GM18505 (cell line): Measurements from ENCODE around the gene IBSP.

ENCODE experiments used
- ATAC-seq: cut with Tn5 transposase; IDR thresholded peaks from one replicate; pipeline ENCODE4 v1.9.1; 2021; ENCODE audit not compliant: unreplicated experiment
- POLR2A ChIP-seq: IDR thresholded peaks from 4 replicates; pipeline ENCODE4 v1.6.1; 2011; ENCODE audit warnings: borderline replicate concordance; ENCODE audit not compliant: insufficient read depth, insufficient read length; ENCODE audit errors: extremely low read depth

The IBSP gene

GRCh38 chr4:87823200-87823599 lies 23.8 kb downstream of the IBSP start:
- ATAC-seq = no peak
- TF ChIP-seq POLR2A = no peak

DNA sequence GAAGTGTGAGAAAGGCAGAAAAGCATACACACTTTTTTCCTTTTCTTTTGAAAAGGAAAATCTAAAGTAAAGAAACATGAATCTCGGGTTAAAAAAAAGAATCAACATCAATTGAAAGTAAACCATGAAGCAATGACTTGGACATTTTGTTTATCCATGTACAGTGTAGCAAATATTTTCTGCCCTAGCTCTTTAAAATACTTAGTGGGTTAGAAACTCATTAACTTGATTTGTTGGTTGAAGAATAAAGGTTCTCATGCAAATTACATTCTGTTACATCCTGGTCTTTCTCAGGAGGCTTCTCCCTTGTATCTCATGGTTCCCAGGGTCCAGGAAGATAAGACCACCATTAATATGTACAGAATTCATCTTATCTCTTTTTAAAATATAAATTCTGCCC lies 24.4 kb downstream of the IBSP start:
- no peak for ATAC-seq
- no peak for TF ChIP-seq POLR2A

GRCh38 chr4:87824352-87824751 lies 25.0 kb downstream of the IBSP start:
- no peak for ATAC-seq

DNA sequence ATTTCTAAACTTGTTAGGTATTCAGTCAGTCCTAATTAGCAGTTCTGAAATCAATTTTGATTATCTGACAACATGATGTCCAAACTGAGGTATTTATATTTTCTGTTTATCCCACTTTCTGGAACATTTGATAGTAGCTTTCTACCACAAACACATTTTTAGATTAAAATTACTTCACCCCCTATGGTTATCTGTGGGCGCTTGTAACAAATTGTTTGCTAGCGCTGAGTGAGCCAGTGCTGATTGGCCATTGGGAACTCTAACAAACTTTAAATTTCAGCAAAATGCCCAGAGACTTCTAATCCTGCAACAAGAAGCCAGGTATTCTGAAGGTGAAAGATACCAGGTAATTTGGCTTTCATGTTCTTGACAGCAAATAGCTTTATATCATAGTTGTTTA lies 33.3 kb downstream of the IBSP start, which contains the start of gene MEPE:
Gene MEPE, plus strand, starts transcription at position 301 of the 400 bp plus-strand sequence. CDS start 1,746 bp downstream, outside the sequence.
- ATAC-seq = no peak
- TF ChIP-seq POLR2A = no peak

More at GRCh38 chr4:87824352-87824751, 25.0 kb downstream of the IBSP start:
- no peak for TF ChIP-seq POLR2A

GRCh38 chr4:87834401-87834800 lies 35.0 kb downstream of the IBSP start:
- ATAC-seq = no peak
- no peak for TF ChIP-seq POLR2A

GRCh38 chr4:87835197-87835596 lies 35.8 kb downstream of the IBSP start:
- TF ChIP-seq POLR2A = no peak
- no peak for ATAC-seq

GRCh38 chr4:87835743-87836142 lies 36.4 kb downstream of the IBSP start:
- no peak for TF ChIP-seq POLR2A
- no peak for ATAC-seq

GRCh38 chr4:87838205-87838604 lies 38.9 kb downstream of the IBSP start:
- no peak for ATAC-seq
- TF ChIP-seq POLR2A = no peak

DNA sequence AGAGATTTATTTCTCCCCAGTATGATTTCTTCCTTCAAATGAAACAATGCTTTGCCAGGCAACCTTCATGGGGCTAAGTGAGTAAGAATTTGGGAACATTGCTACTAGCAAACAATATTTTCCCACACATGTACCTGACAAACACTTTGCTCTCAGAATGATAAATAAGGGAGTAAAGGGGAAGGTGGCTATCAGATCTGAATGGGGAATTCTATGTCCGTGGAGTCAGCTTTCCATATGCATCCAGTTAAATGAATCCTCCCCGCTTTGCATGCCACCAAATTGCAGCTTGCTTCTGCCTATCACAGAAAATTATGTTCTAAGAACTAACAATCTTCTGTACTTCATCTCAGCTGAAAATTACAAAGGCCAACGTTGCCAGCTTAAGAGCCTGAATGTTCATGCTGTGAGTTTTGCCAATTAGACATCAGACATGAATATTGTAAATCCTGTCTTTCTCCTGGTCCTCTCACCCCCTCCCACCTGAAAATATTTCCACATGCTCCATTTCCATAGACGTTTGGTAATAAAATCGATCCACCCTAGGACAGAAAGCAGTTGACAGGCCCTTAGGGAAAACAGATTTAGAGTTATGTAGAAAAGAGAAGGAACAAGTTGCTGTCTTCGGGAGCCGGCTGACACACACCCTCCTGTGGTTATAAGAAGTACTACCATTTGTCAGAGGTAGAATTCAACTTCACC lies 39.7 kb downstream of the IBSP start:
- ATAC-seq = peak; percentile 66
- no peak for TF ChIP-seq POLR2A

GRCh38 chr4:87839592-87839946 lies 40.2 kb downstream of the IBSP start:
- no peak for TF ChIP-seq POLR2A
- ATAC-seq = no peak

DNA sequence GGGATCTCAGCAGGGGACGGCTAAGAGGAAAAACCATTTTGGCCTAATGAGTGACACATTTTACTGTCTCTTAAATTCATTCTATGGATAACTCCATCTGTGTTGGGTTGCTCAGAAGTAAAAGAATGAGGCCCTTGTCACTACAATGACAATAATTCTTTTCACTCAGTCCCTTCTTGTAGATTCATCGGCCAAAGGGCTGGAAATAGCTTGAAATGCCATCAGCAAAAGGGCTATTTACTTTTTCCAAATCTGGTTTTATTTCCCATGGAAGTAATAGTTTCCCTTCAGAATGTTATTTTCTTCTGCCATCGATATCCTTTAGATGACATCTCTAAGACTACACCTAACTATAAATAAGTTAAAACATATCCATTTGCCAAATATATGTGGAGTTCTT lies 40.8 kb downstream of the IBSP start:
- no peak for TF ChIP-seq POLR2A
- ATAC-seq = no peak

GRCh38 chr4:87843936-87844335 lies 44.6 kb downstream of the IBSP start:
- no peak for ATAC-seq

DNA sequence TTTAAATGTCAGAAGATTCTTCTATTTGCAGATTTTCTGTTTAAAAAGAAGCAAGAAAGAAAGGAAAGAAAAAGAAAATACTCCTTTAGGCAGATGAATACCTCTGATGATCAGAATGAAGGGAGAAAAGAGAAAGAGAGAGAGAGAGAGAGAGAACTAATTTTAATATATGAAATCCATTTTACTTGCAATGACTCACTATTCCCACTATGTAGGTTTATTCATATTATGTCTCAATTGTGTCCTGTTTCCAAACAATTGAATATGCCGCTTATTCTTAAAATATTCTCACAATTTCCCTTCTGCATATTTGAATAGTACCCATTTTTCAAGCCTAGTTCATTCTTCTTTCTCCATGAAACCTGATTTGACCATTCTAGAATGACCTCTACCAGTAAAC lies 45.1 kb downstream of the IBSP start:
- no peak for ATAC-seq
- TF ChIP-seq POLR2A = no peak

More at GRCh38 chr4:87843936-87844335, 44.6 kb downstream of the IBSP start:
- TF ChIP-seq POLR2A = no peak

GRCh38 chr4:87846226-87846625 lies 46.9 kb downstream of the IBSP start:
- ATAC-seq = no peak
- TF ChIP-seq POLR2A = no peak

DNA sequence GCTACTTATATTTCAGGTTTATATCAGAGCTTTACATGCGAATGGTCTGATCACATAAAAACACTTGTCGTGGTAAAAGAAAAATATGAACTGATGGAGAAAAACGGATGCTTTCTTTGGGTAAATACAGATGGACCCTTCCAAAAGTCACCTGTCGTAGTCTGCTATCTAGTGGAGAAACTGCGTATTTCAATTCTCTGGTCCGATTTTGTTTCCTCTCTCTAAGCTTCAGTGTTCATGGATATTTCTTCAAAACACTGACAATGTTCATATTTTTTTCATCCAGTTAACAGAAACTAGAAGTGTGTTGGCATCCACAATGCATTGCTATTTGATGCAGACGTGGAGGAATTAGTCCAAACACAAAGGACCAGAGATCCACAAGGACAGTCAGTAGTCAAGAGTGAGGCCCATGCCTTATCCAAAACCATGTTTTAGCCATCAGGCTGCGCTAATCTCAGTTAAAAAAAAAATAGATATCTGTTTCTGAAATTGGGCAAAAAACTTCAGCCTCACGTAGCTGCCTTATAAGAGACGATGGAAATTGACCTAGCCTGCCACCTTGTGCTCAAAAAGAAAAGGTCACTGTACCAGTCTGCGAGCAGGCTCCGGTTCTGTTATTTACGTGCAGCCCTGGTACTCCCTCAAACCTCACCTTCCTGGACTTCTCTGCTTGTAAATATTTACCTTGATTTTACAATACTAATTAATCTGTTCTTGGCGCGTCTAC lies 49.4 kb downstream of the IBSP start:
- no peak for ATAC-seq
- TF ChIP-seq POLR2A = no peak

DNA sequence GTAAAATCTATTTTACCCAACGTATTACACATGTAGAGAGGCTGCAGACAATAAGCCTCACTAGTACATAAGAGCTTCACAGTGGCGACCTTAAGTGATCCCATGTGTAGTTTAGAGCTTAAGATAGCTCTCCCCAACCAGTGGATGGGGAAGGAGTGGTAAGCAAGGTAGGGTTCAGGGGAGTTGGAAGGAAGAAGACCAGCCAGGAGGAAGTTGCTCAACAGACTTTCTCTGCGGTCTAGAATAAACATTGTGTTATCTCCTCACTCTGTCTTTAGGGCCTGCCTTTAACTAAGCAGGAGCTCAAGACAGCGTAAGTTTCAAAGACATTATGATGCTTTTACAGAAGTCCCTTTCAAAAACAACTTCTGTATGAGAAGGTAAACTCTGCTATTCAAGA lies 50.3 kb downstream of the IBSP start:
- ATAC-seq = no peak
- TF ChIP-seq POLR2A = no peak
